ENCODE results near the gene RPL3. TPM values are rescaled to one million over a fixed set of nuclear protein-coding genes. Genes with fewer than 3 reads are reported as not detected.

The RPL3 gene
- polyA plus RNA-seq, 2 donors = 1,521 to 2,885 TPM

DNA sequence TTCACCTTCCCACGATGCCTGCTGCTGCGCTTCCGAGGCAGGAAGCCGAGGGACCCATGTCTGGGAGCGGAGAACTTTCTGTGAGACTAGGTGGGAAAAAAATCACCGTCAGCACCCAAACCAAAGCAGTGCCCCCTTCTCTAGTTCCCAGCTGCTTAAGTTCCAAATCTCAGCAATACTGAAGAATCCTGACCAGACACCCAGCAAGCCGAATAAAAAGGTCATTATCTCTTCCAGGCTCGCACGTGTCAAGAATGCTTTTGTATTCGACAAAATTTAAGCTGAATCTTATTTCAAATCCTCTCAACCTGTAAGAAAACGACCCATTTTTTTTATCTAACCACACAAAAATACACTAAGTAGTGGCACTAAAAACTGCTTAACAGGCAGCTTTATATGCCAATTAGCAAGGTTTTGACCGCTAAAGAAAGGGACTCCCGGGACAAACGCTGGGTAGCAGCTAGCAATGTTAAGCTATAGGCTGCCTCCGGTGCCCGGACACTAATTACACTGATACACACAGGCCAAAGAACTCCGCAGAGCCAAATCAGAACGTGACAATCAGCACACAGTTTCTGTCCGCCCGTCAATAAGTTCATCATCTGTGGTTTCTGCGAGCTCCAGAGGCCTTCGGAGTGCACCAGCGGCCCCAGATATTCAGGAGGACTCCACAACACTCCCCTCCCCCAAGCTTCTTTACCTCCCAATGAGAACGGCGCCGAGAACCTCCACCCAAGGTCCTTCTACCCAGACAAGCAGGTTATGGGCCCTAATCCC lies 728 bp downstream of the RPL3 start:
- Histone ChIP-seq H3K27ac (ENCODE audit: low read depth in 2 of 2, low read length in 1 of 2) (peak overlapping the region; percentile 90 to 100), H3K4me1 (ENCODE audit: control insufficient read depth in 2 of 2, insufficient read depth in 2 of 2, low read length in 1 of 2) (peaks cover 0 to 13% of the 10 kb centered on the region in 2 donors), H3K9me3 (ENCODE audit: control insufficient read depth in 2 of 2, insufficient read depth in 1 of 2, low read depth in 1 of 2, low read length in 1 of 2) (no peaks in the 10 kb centered on the region), H3K27me3 (ENCODE audit: control insufficient read depth in 1 of 2, insufficient read depth in 2 of 2, low read length in 2 of 2) (no peaks in the 10 kb centered on the region), H3K4me3 (ENCODE audit: low read depth in 1 of 2, low read length in 2 of 2) (peak overlapping the region; percentile 71 to 96), H3K36me3 (ENCODE audit: control insufficient read depth in 2 of 2, insufficient read depth in 2 of 2, low read length in 1 of 2) (peaks cover 30 to 37% of the 10 kb centered on the region in 2 donors)
- WGBS, 2 donors = 2 to 3% methylated on average over 24 to 26 of the region's 26 CpGs

DNA sequence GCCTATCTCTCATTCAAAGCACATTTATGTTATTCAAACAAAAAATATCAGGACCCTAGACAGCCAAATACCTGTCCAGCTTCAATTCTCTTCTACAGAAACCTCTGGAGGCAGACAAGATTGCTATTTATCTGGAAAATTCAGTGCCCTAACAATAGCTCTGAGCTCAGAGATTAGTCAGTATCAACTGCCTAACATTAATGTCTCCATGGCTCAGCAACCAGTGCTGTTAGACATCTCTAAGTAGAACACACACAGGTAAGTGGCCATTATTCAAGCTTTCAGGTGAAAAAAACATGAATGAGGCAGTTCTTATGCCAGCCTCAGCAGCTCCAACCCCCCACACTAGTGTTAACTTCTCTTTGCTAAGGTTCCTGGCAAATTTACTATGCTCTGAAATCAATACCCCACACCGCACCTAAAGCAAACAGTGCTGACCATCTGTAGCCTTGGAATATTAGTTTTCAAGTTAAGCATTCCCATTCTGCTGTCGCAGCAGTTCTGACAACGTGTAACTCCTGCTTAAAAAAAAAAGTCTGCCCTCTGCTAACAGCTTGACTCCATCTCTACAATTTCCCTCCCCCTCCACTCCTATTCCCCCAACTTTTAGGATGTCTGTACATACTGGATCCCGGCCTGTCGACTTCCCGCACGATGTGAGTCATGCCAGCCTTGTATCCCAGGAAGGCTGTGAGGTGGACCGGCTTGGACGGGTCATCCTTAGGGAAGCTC lies 1.5 kb downstream of the RPL3 start:
- Histone ChIP-seq H3K36me3 (ENCODE audit: control insufficient read depth in 2 of 2, insufficient read depth in 2 of 2, low read length in 1 of 2) (peaks cover 36 to 44% of the 10 kb centered on the region in 2 donors), H3K27me3 (ENCODE audit: control insufficient read depth in 1 of 2, insufficient read depth in 2 of 2, low read length in 2 of 2) (no peaks in the 10 kb centered on the region), H3K27ac (ENCODE audit: low read depth in 2 of 2, low read length in 1 of 2) (peak overlapping the region; percentile 90 to 100), H3K4me1 (ENCODE audit: control insufficient read depth in 2 of 2, insufficient read depth in 2 of 2, low read length in 1 of 2) (peaks cover 0 to 13% of the 10 kb centered on the region in 2 donors), H3K4me3 (ENCODE audit: low read depth in 1 of 2, low read length in 2 of 2) (peak overlapping the region; percentile 71 to 96), H3K9me3 (ENCODE audit: control insufficient read depth in 2 of 2, insufficient read depth in 1 of 2, low read depth in 1 of 2, low read length in 1 of 2) (no peaks in the 10 kb centered on the region)
- 6 to 11% methylated on average over 8 to 9 of the region's 9 CpGs for WGBS, 2 donors

DNA sequence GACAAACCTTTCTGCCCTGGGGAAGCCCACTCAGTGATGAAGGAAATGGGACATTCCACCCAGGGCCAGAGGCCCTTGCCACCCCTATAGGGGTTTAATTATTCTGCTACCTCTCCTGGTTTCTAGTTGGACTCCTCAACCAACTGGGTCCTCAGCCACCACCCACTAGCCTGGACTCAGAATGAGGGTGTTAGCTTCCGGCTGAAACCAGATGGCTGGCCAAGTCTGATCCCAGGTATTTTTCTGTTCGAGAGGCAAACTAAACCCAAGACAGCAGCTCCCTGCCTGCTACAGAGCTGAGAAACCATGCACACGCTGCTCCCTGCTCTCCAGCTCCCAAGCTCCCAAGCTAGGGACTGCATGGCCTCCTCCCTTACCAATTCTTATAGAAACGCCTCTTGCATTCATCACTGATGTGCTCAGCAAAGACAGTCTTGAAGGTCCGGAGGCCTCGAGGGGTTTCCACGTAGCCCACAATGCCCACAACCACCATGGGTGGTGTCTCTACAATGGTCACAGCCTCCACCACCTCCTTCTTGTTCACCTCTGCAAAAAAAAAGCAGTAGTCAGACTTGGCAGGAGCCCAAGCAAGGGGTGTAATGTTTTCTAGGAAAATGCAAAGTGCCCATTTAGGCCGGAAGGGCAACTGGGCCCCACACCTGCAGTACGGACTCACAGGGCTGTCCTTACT lies 2.2 kb downstream of the RPL3 start:
- peaks cover 0 to 13% of the 10 kb centered on the region in 2 donors for H3K4me1 ChIP-seq (ENCODE audit: control insufficient read depth in 2 of 2, insufficient read depth in 2 of 2, low read length in 1 of 2)
- H3K4me3 ChIP-seq (ENCODE audit: low read depth in 1 of 2, low read length in 2 of 2) = peak overlapping the region in 1 of 2 donors; percentile 96
- H3K9me3 ChIP-seq (ENCODE audit: control insufficient read depth in 2 of 2, insufficient read depth in 1 of 2, low read depth in 1 of 2, low read length in 1 of 2) = no peaks in the 10 kb centered on the region
- H3K27me3 ChIP-seq (ENCODE audit: control insufficient read depth in 1 of 2, insufficient read depth in 2 of 2, low read length in 2 of 2) = no peaks in the 10 kb centered on the region
- WGBS, 2 donors = 17 to 26% methylated on average over 9 of the region's 9 CpGs
- peaks cover 37 to 50% of the 10 kb centered on the region in 2 donors for H3K36me3 ChIP-seq (ENCODE audit: control insufficient read depth in 2 of 2, insufficient read depth in 2 of 2, low read length in 1 of 2)
- peak overlapping the region; percentile 63 to 90 for H3K27ac ChIP-seq (ENCODE audit: low read depth in 2 of 2, low read length in 1 of 2)

DNA sequence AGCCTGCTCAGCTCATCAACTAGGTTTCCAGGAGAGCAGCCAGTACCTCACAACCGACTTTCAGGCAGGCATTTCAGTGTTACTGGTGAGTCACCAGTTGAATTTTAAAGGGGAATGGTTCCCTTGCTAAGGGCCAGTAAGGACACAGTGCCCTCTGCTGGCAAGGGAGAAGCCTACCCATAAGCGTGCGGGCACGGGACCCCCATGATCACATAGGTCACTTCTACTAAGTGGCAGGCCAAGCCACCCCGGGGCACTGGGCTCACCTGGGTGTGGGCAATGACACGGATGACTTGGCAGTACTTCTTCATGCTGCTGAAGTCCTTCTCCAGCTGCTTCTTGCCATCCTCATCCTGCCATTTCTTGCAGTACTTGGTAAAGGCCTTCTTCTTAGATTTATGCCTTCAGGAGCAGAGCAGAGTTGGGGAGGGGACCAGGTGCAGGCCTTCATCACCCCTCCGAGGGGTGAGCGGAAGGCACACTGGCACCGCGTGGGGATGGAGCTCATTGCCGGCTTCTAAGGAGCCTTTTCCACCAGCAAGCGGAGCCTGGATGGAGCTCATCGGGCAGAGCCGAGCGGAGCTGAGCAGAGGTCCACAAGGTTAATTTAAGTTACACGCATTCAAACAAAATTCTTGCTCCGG lies 2.9 kb downstream of the RPL3 start:
- Histone ChIP-seq H3K4me1 (ENCODE audit: control insufficient read depth in 2 of 2, insufficient read depth in 2 of 2, low read length in 1 of 2) (peaks cover 0 to 13% of the 10 kb centered on the region in 2 donors), H3K4me3 (ENCODE audit: low read depth in 1 of 2, low read length in 2 of 2) (peak overlapping the region; percentile 27 to 96), H3K9me3 (ENCODE audit: control insufficient read depth in 2 of 2, insufficient read depth in 1 of 2, low read depth in 1 of 2, low read length in 1 of 2) (no peaks in the 10 kb centered on the region), H3K36me3 (ENCODE audit: control insufficient read depth in 2 of 2, insufficient read depth in 2 of 2, low read length in 1 of 2) (peaks cover 37 to 57% of the 10 kb centered on the region in 2 donors), H3K27me3 (ENCODE audit: control insufficient read depth in 1 of 2, insufficient read depth in 2 of 2, low read length in 2 of 2) (no peaks in the 10 kb centered on the region), H3K27ac (ENCODE audit: low read depth in 2 of 2, low read length in 1 of 2) (peak overlapping the region; percentile 43 to 67)
- 32% methylated on average over 17 of the region's 17 CpGs for WGBS, 2 donors

DNA sequence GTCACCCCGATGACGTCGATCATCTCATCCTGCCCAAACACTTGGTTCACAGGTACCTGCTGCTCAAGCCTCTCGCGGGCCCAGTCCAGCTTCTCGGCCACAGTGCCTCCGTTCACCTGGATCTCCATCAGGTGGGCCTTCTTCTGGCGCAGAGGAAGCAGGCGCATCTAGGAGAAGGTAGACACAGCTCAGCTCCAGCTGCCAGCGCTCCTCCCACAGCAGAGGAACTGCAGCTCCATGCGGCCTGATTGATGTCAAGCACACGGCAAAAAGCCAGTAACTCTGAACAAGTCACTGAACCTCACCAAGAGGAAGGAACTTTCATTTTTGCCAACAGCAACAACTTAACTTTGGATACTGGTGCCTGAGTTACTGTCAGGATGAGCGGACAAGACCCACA lies 4.0 kb downstream of the RPL3 start:
- peaks cover 37 to 59% of the 10 kb centered on the region in 2 donors for H3K36me3 ChIP-seq (ENCODE audit: control insufficient read depth in 2 of 2, insufficient read depth in 2 of 2, low read length in 1 of 2)
- H3K9me3 ChIP-seq (ENCODE audit: control insufficient read depth in 2 of 2, insufficient read depth in 1 of 2, low read depth in 1 of 2, low read length in 1 of 2) = no peaks in the 10 kb centered on the region
- H3K4me3 ChIP-seq (ENCODE audit: low read depth in 1 of 2, low read length in 2 of 2) = no peak overlapping the region
- H3K4me1 ChIP-seq (ENCODE audit: control insufficient read depth in 2 of 2, insufficient read depth in 2 of 2, low read length in 1 of 2) = peaks cover 0 to 14% of the 10 kb centered on the region in 2 donors
- H3K27ac ChIP-seq (ENCODE audit: low read depth in 2 of 2, low read length in 1 of 2) = no peak overlapping the region
- no peaks in the 10 kb centered on the region for H3K27me3 ChIP-seq (ENCODE audit: control insufficient read depth in 1 of 2, insufficient read depth in 2 of 2, low read length in 2 of 2)
- WGBS, 2 donors = 64 to 69% methylated on average over 13 of the region's 13 CpGs

DNA sequence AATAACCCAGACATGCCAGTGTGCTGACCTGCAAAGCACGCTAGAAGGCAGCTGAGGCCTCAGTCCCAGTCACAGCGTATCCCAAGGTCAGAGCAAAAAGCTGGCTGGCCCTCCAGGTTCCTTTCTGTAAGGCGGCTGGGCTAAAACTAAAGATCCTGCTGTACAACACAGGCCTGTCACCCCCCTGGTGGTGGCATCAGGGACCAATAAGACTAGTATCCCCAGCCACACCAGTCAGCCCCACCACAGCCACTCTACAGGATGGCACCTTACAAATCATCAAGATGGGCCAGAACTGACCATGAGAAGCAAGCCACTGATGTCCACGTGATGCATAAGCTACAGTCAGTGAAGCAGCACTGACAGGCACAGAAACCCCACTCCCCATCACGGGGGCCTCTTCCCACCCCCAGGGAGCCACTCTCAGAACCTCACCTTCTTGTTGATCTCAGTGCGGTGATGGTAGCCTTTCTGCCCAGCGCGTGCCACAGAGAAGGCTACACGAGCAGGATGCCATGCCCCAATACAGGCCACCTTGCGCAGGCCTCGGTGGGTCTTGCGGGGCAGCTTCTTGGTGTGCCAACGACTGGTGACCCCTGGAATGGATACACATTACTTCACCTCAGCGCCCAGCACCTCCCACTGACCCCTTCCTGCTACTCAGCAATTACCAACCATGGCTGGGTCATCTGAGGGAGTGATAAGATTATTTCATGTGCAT lies 5.0 kb downstream of the RPL3 start:
- H3K9me3 ChIP-seq (ENCODE audit: control insufficient read depth in 2 of 2, insufficient read depth in 1 of 2, low read depth in 1 of 2, low read length in 1 of 2) = no peaks in the 10 kb centered on the region
- H3K4me3 ChIP-seq (ENCODE audit: low read depth in 1 of 2, low read length in 2 of 2) = no peak overlapping the region
- H3K27ac ChIP-seq (ENCODE audit: low read depth in 2 of 2, low read length in 1 of 2) = no peak overlapping the region
- H3K4me1 ChIP-seq (ENCODE audit: control insufficient read depth in 2 of 2, insufficient read depth in 2 of 2, low read length in 1 of 2) = peaks cover 0 to 17% of the 10 kb centered on the region in 2 donors
- no peaks in the 10 kb centered on the region for H3K27me3 ChIP-seq (ENCODE audit: control insufficient read depth in 1 of 2, insufficient read depth in 2 of 2, low read length in 2 of 2)
- WGBS, 2 donors = 81 to 83% methylated on average over 14 of the region's 14 CpGs
- peaks cover 37 to 59% of the 10 kb centered on the region in 2 donors for H3K36me3 ChIP-seq (ENCODE audit: control insufficient read depth in 2 of 2, insufficient read depth in 2 of 2, low read length in 1 of 2)

DNA sequence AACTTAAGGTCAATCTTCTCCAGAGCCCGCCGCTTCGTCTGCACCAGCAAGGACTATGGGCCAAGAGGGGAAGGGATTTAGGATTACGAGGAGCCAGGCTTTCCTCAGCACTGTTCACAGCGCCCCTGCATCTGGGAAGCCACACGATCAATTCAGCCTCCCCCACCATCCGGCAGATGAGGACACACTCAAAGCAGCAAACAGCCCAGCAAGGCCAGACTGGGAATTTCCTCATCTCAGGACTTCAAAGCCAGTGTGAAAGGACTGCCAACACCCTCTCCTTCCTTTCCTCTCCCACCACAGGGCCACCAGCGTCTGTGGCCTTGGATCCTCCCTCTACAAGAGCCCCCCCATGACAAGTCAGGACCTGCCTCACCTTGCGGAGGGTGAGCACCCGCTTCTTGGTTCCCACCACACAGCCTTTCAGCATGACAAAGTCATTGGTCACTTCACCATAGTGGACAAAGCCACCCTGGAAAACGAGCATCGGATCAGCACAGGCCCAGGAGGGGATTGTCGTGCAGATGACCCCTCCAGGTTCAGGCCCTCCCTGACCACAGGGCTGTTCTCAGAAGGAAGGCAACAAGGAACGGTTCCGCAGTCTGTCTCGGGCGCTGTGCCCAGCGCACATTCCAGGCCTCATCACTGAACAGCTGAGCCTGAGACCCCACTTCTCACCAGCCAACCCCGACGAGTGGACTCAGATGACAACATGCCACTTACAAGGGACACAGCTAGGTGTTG lies 6.0 kb downstream of the RPL3 start:
- H3K4me3 ChIP-seq (ENCODE audit: low read depth in 1 of 2, low read length in 2 of 2) = no peak overlapping the region
- peaks cover 37 to 59% of the 10 kb centered on the region in 2 donors for H3K36me3 ChIP-seq (ENCODE audit: control insufficient read depth in 2 of 2, insufficient read depth in 2 of 2, low read length in 1 of 2)
- no peaks in the 10 kb centered on the region for H3K27me3 ChIP-seq (ENCODE audit: control insufficient read depth in 1 of 2, insufficient read depth in 2 of 2, low read length in 2 of 2)
- H3K4me1 ChIP-seq (ENCODE audit: control insufficient read depth in 2 of 2, insufficient read depth in 2 of 2, low read length in 1 of 2) = peaks cover 4 to 23% of the 10 kb centered on the region in 2 donors
- peak overlapping the region in 1 of 2 donors; percentile 24 for H3K27ac ChIP-seq (ENCODE audit: low read depth in 2 of 2, low read length in 1 of 2)
- no peaks in the 10 kb centered on the region for H3K9me3 ChIP-seq (ENCODE audit: control insufficient read depth in 2 of 2, insufficient read depth in 1 of 2, low read depth in 1 of 2, low read length in 1 of 2)
- 69% methylated on average over 20 of the region's 20 CpGs for WGBS, 2 donors

DNA sequence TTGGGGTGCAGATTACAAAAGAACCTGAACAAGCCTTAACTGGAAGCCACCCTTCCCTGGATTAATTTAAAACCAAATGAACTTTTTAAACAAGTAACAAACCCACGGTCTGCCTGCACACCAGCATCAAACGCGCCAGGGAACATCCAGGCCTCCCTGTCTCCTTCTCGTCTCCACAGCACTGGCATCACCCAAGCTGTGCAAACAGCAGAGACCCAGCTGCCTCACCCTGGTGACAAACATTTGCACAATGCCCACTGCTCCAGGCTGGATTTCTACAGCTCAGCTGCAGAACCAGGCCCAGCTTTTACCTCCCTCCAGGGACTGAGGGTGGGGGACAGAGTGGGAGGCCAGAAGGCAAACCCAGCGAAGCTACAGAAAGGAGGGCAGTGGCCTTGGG lies 7.0 kb downstream of the RPL3 start:
- H3K27me3 ChIP-seq (ENCODE audit: control insufficient read depth in 1 of 2, insufficient read depth in 2 of 2, low read length in 2 of 2) = no peaks in the 10 kb centered on the region
- H3K4me3 ChIP-seq (ENCODE audit: low read depth in 1 of 2, low read length in 2 of 2) = no peak overlapping the region
- H3K9me3 ChIP-seq (ENCODE audit: control insufficient read depth in 2 of 2, insufficient read depth in 1 of 2, low read depth in 1 of 2, low read length in 1 of 2) = no peaks in the 10 kb centered on the region
- 49 to 73% methylated on average over 5 of the region's 5 CpGs for WGBS, 2 donors
- no peak overlapping the region for H3K27ac ChIP-seq (ENCODE audit: low read depth in 2 of 2, low read length in 1 of 2)
- peaks cover 4 to 23% of the 10 kb centered on the region in 2 donors for H3K4me1 ChIP-seq (ENCODE audit: control insufficient read depth in 2 of 2, insufficient read depth in 2 of 2, low read length in 1 of 2)
- H3K36me3 ChIP-seq (ENCODE audit: control insufficient read depth in 2 of 2, insufficient read depth in 2 of 2, low read length in 1 of 2) = peaks cover 30 to 54% of the 10 kb centered on the region in 2 donors
